H9 (cell line): ENCODE results near the gene REEP1. TPM values are rescaled to one million over a fixed set of nuclear protein-coding genes. Genes with fewer than 3 reads are reported as not detected.

Experiments used
- DNase-seq: peaks from one replicate; pipeline ENCODE4 v3.0.0-alpha.2; 2017
- H2AFZ ChIP-seq: one replicate; pipeline ENCODE4 v1.6.1; 2013; ENCODE audit warnings: mild to moderate bottlenecking, low read length, control low read depth, moderate library complexity
- H2AK5ac ChIP-seq: 2 replicates; pipeline ENCODE4 v1.6.1; 2013; ENCODE audit warnings: low read length, control low read depth, mixed read lengths; ENCODE audit not compliant: insufficient read length
- H2BK120ac ChIP-seq: one replicate; pipeline ENCODE4 v1.6.1; 2013; ENCODE audit warnings: low read depth, mild to moderate bottlenecking, low read length, control low read depth, inconsistent platforms; ENCODE audit not compliant: poor library complexity, severe bottlenecking
- H2BK12ac ChIP-seq: 2 replicates; pipeline ENCODE4 v1.6.1; 2013; ENCODE audit warnings: low read length, control low read depth, mixed read lengths, low read depth; ENCODE audit not compliant: insufficient read length
- H2BK15ac ChIP-seq: 2 replicates; pipeline ENCODE4 v1.6.1; 2013; ENCODE audit warnings: low read depth, low read length, control low read depth
- H2BK20ac ChIP-seq: one replicate; pipeline ENCODE4 v1.6.1; 2013; ENCODE audit warnings: low read depth, mild to moderate bottlenecking, low read length, control low read depth, inconsistent platforms; ENCODE audit not compliant: poor library complexity, severe bottlenecking
- H2BK5ac ChIP-seq: 2 replicates; pipeline ENCODE4 v1.6.1; 2013; ENCODE audit warnings: low read length, control low read depth, mixed read lengths; ENCODE audit not compliant: insufficient read length
- H3K14ac ChIP-seq: 2 replicates; pipeline ENCODE4 v1.6.1; 2013; ENCODE audit warnings: low read length, control low read depth; ENCODE audit not compliant: insufficient read depth
- H3K18ac ChIP-seq: 2 replicates; pipeline ENCODE4 v1.6.1; 2013; ENCODE audit warnings: low read depth, mild to moderate bottlenecking, mixed read lengths, low read length, control low read depth; ENCODE audit not compliant: insufficient read length
- H3K23ac ChIP-seq: 2 replicates; pipeline ENCODE4 v1.6.1; 2013; ENCODE audit warnings: low read length, control low read depth, mixed read lengths, low read depth; ENCODE audit not compliant: insufficient read length
- H3K23me2 ChIP-seq: 2 replicates; pipeline ENCODE4 v1.6.1; 2013; ENCODE audit warnings: low read depth, mild to moderate bottlenecking, mixed read lengths, low read length, control low read depth; ENCODE audit not compliant: insufficient read length, poor library complexity, severe bottlenecking
- H3K27ac ChIP-seq: 2 replicates; pipeline ENCODE4 v1.5.1; 2013; ENCODE audit warnings: low read length, control low read depth, mixed read lengths, low read depth; ENCODE audit not compliant: insufficient read length
- H3K27me3 ChIP-seq: 2 replicates; pipeline ENCODE4 v1.6.1; 2013; ENCODE audit warnings: low read length, control low read depth, inconsistent platforms; ENCODE audit not compliant: insufficient read depth
- H3K4ac ChIP-seq: 2 replicates; pipeline ENCODE4 v1.6.1; 2013; ENCODE audit warnings: low read depth, mild to moderate bottlenecking, control low read depth, inconsistent platforms, low read length, moderate library complexity
- H3K4me1 ChIP-seq: 2 replicates; pipeline ENCODE4 v1.6.1; 2013; ENCODE audit warnings: low read length, control low read depth, inconsistent platforms; ENCODE audit not compliant: insufficient read depth
- H3K4me2 ChIP-seq: 2 replicates; pipeline ENCODE4 v1.6.1; 2013; ENCODE audit warnings: low read length, control low read depth, mixed read lengths; ENCODE audit not compliant: insufficient read length, insufficient read depth
- H3K56ac ChIP-seq: 2 replicates; pipeline ENCODE4 v1.6.1; 2013; ENCODE audit warnings: low read depth, mild to moderate bottlenecking, mixed read lengths, low read length, control low read depth; ENCODE audit not compliant: insufficient read length
- H3K79me1 ChIP-seq: 2 replicates; pipeline ENCODE4 v1.6.1; 2013; ENCODE audit warnings: low read depth, mild to moderate bottlenecking, moderate library complexity, low read length, control low read depth, inconsistent platforms; ENCODE audit not compliant: insufficient read depth, poor library complexity, severe bottlenecking
- H3K79me2 ChIP-seq: 2 replicates; pipeline ENCODE4 v1.6.1; 2013; ENCODE audit warnings: low read length, control low read depth, inconsistent platforms; ENCODE audit not compliant: insufficient read depth
- H3K9ac ChIP-seq: 2 replicates; pipeline ENCODE4 v1.6.1; 2013; ENCODE audit warnings: low read length, control low read depth, mixed read lengths; ENCODE audit not compliant: insufficient read length; ENCODE audit errors: extremely low read depth
- H3K9me3 ChIP-seq: one replicate; pipeline ENCODE4 v1.6.1; 2013; ENCODE audit warnings: low read depth, low read length, inconsistent platforms; ENCODE audit not compliant: control insufficient read depth
- H3T11ph ChIP-seq: one replicate; pipeline ENCODE4 v1.6.1; 2013; ENCODE audit warnings: mild to moderate bottlenecking, low read length, control low read depth, inconsistent platforms
- H4K20me1 ChIP-seq: one replicate; pipeline ENCODE4 v1.6.1; 2013; ENCODE audit not compliant: control insufficient read depth, insufficient read length, insufficient read depth
- H4K5ac ChIP-seq: 2 replicates; pipeline ENCODE4 v1.6.1; 2013; ENCODE audit warnings: low read depth, mild to moderate bottlenecking, mixed read lengths, low read length, control low read depth; ENCODE audit not compliant: insufficient read length
- H4K8ac ChIP-seq: replicated peaks from 2 replicates; pipeline ENCODE4 v1.6.1; 2013; ENCODE audit warnings: low read length, control low read depth, mixed read lengths, low read depth; ENCODE audit not compliant: insufficient read length
- H4K91ac ChIP-seq: 2 replicates; pipeline ENCODE4 v1.6.1; 2013; ENCODE audit warnings: low read depth, mild to moderate bottlenecking, moderate library complexity, mixed read lengths, low read length, control low read depth; ENCODE audit not compliant: insufficient read length
- H3K27ac Mint-ChIP-seq, 3 experiments: 2 replicates in 2 of 3; 3 replicates in 1 of 3; pipeline ENCODE4 v1.8.0; 2020 to 2021; ENCODE audit warnings: mixed read lengths in 3 of 3, mild to moderate bottlenecking in 1 of 3, moderate library complexity in 1 of 3
- H3K27me3 Mint-ChIP-seq: 2 replicates; pipeline ENCODE4 v1.8.0; 2021; ENCODE audit warnings: low read depth, mild to moderate bottlenecking, moderate library complexity, mixed read lengths
- H3K36me3 Mint-ChIP-seq, 3 experiments: 2 replicates in 2 of 3; 3 replicates in 1 of 3; pipeline ENCODE4 v1.8.0; 2020 to 2021; ENCODE audit warnings: low read depth in 3 of 3, mixed read lengths in 3 of 3; ENCODE audit not compliant: insufficient read depth in 1 of 3
- H3K4me1 Mint-ChIP-seq, 2 experiments: 2 replicates each; pipeline ENCODE4 v1.8.0; 2020; ENCODE audit warnings: mixed read lengths in 2 of 2
- H3K4me3 Mint-ChIP-seq, 2 experiments: 2 replicates in 1 of 2; 3 replicates in 1 of 2; pipeline ENCODE4 v1.8.0; 2020 to 2021; ENCODE audit warnings: mild to moderate bottlenecking in 2 of 2, mixed read lengths in 2 of 2, moderate library complexity in 1 of 2
- H3K9me3 Mint-ChIP-seq, 2 experiments: 2 replicates in 1 of 2; 3 replicates in 1 of 2; pipeline ENCODE4 v1.8.0; 2020; ENCODE audit warnings: mild to moderate bottlenecking in 2 of 2, mixed read lengths in 2 of 2, moderate library complexity in 1 of 2
- CTCF ChIP-seq: fragments of 200-600 bp; sonication (generic); conservative IDR thresholded peaks from 3 replicates; pipeline ENCODE4 v1.8.0; 2021; ENCODE audit warnings: antibody characterized with exemption, mild to moderate bottlenecking
- WGBS: extraction: QIAGEN DNeasy Blood & Tissue Kit; methylation state at CpG from one replicate; pipeline ENCODE4 v1.1.7; 2013; ENCODE audit warnings: missing lambda C conversion rate, low lambda C conversion rate, mixed read lengths; ENCODE audit not compliant: insufficient read length; ENCODE audit errors: extremely low coverage; 5-methylcytosine and 5-hydroxymethylcytosine counted together
- total RNA-seq: library from RNA; stranded (reverse); gene quantifications from 2 replicates; pipeline ENCODE4 v1.2.1, GENCODE V29; 2021

REEP1 gene
- total RNA-seq, 1 experiment from 2014 or later = 1.3 TPM

GRCh38 chr2:86232373-86232784 is 105.0 kb downstream of the REEP1 start:
- Histone ChIP-seq H3K27ac (no peak overlapping the region), H3K9me3 (no peaks in the 10 kb centered on the region), H3K23ac (no peak overlapping the region), H2BK5ac (no peak overlapping the region), H4K8ac (no peak overlapping the region), H2BK120ac (no peak overlapping the region), H3K9ac (no peak overlapping the region), H3K79me1 (no peaks in the 10 kb centered on the region), H2BK15ac (no peak overlapping the region), H4K5ac (no peak overlapping the region), H3K4ac (no peak overlapping the region), H3K23me2 (no peaks in the 10 kb centered on the region), H2BK12ac (no peak overlapping the region), H3K79me2 (no peaks in the 10 kb centered on the region), H3K27me3 (no peaks in the 10 kb centered on the region), H3K4me1 (no peaks in the 10 kb centered on the region; the same call in 1 of the 2 replicates), H2AK5ac (no peak overlapping the region), H4K91ac (no peak overlapping the region), H3K14ac (no peak overlapping the region), H2BK20ac (no peak overlapping the region), H3T11ph (no peak overlapping the region), H3K18ac (no peak overlapping the region), H3K56ac (no peak overlapping the region), H4K20me1 (peaks cover 2% of the 10 kb centered on the region), H2AFZ (no peak overlapping the region), H3K4me2 (no peak overlapping the region)
- H3K36me3 Mint-ChIP-seq = no peaks in the 10 kb centered on the region
- H3K27ac Mint-ChIP-seq = no peak overlapping the region
- no CpG with 5 or more reads among the region's 15 CpGs for WGBS
- H3K4me3 Mint-ChIP-seq = no peak overlapping the region
- no peaks in the 10 kb centered on the region for H3K9me3 Mint-ChIP-seq
- peaks cover 6 to 7% of the 10 kb centered on the region in 2 experiments for H3K4me1 Mint-ChIP-seq
- no peak for TF ChIP-seq CTCF
- no peaks in the 10 kb centered on the region for H3K27me3 Mint-ChIP-seq
- no peak for DNase-seq
